Activated naive CD4-positive, alpha-beta T cell treated with anti-CD3 and anti-CD28 coated beads for 36 hours (primary cell): ENCODE results near the gene ARHGEF7. TPM values are rescaled to one million over a fixed set of nuclear protein-coding genes. Genes with fewer than 3 reads are reported as not detected.
A peak's percentile ranks its signal among the peaks of the same experiment; 100 is the strongest.
"Not testable (repeated sequence)": the region's sequence is repeated elsewhere in the genome, so short reads cannot be mapped to it uniquely, and the experiment has no call there.

Experiments used
- CTCF ChIA-PET: fragments of 350-600 bp; sonication (Branson Sonifier 250); formaldehyde crosslinking; loops from one replicate; lab custom pipeline; 2021; ENCODE audit warnings: antibody characterized with exemption; lab: Charles Lee
- DNase-seq: peaks from one replicate; pipeline ENCODE4 v3.0.0-alpha.2; 2020
- H3K27ac Mint-ChIP-seq: one replicate; pipeline ENCODE4 v1.8.0; 2021; ENCODE audit warnings: mild to moderate bottlenecking, mixed read lengths
- H3K27me3 Mint-ChIP-seq: one replicate; pipeline ENCODE4 v1.8.0; 2021; ENCODE audit warnings: low read depth, mixed read lengths
- H3K36me3 Mint-ChIP-seq: one replicate; pipeline ENCODE4 v1.8.0; 2021; ENCODE audit warnings: low read depth, mixed read lengths
- H3K4me1 Mint-ChIP-seq: one replicate; pipeline ENCODE4 v1.8.0; 2021; ENCODE audit warnings: low read depth, mixed read lengths
- H3K4me3 Mint-ChIP-seq: one replicate; pipeline ENCODE4 v1.8.0; 2021; ENCODE audit warnings: mild to moderate bottlenecking, moderate library complexity, mixed read lengths
- H3K9me3 Mint-ChIP-seq: one replicate; pipeline ENCODE4 v1.8.0; 2021; ENCODE audit warnings: mixed read lengths
- intact Hi-C: fragments of 100-400 bp; cut with micrococcal nuclease; formaldehyde crosslinking; loops from one replicate; pipeline ENCODE4 v1.15.1; 2023
- total RNA-seq, 2 experiments: library from RNA; stranded (reverse); gene quantifications; one replicate each; pipeline ENCODE4 v1.2.3, GENCODE V29; 2021

Gene ARHGEF7
- 10 to 100 TPM; 48.4 to 56.6 TPM for total RNA-seq

GRCh38 chr13:111115061-111115964 lies at the start of gene ARHGEF7:
Gene ARHGEF7 (plus strand): TSS chr13:111115310. CDS start chr13:111115527, 217 bp downstream.
- intact Hi-C loops = loop anchor here (2.0 kb wide), 1 partner anchor 37 kb away; no protein-coding TSS in a partner anchor
- H3K9me3 Mint-ChIP-seq = no peaks in the 10 kb centered on the region

GRCh38 chr13:111065698-111066097 lies 49.4 kb upstream of the ARHGEF7 start:
- Mint-ChIP-seq H3K9me3 (peaks cover 2% of the 10 kb centered on the region), H3K4me3 (no peak overlapping the region), H3K36me3 (no peaks in the 10 kb centered on the region), H3K27me3 (peaks cover 40% of the 10 kb centered on the region), H3K4me1 (peaks cover 4% of the 10 kb centered on the region), H3K27ac (no peak overlapping the region)
- no peak for DNase-seq
- intact Hi-C loops = loop anchor here (10.0 kb wide), 1 partner anchor 319 kb away; no protein-coding TSS in a partner anchor
- CTCF ChIA-PET = interaction anchor here (0.6 kb wide), 1 partner anchor 30 kb away, joined by 3 read pairs; no protein-coding TSS in a partner anchor

More at GRCh38 chr13:111115061-111115964, at the start of gene ARHGEF7:
- Mint-ChIP-seq H3K36me3 (no peaks in the 10 kb centered on the region), H3K27me3 (peaks cover 65% of the 10 kb centered on the region), H3K4me3 (peak within 1 kb of the TSS; percentile 78), H3K4me1 (peaks cover 11% of the 10 kb centered on the region), H3K27ac (no peak within 1 kb of the TSS)
- CTCF ChIA-PET = no interaction called here
- DNase-seq = peak; percentile 10

GRCh38 chr13:111066544-111066943 lies 48.6 kb upstream of the ARHGEF7 start:
- Mint-ChIP-seq H3K4me1 (peaks cover 4% of the 10 kb centered on the region), H3K4me3 (peak overlapping the region; percentile 44), H3K27ac (no peak overlapping the region), H3K27me3 (peaks cover 43% of the 10 kb centered on the region), H3K9me3 (peaks cover 9% of the 10 kb centered on the region), H3K36me3 (no peaks in the 10 kb centered on the region)
- CTCF ChIA-PET = interaction anchor here (0.6 to 3.8 kb wide), 9 partner anchors 9 to 219 kb away, joined by 3 to 51 read pairs (median 8); no protein-coding TSS in a partner anchor
- intact Hi-C loops = loop anchor here (10.0 kb wide), 1 partner anchor 318 kb away; no protein-coding TSS in a partner anchor
- DNase-seq = no peak

GRCh38 chr13:111068009-111068350 lies 47.1 kb upstream of the ARHGEF7 start:
- H3K27me3 Mint-ChIP-seq = peaks cover 47% of the 10 kb centered on the region
- intact Hi-C loops = loop anchor here (10.0 kb wide), 1 partner anchor 317 kb away; no protein-coding TSS in a partner anchor
- DNase-seq = no peak
- H3K9me3 Mint-ChIP-seq = peaks cover 16% of the 10 kb centered on the region
- CTCF ChIA-PET = interaction anchor here (0.5 to 3.8 kb wide), 35 partner anchors 9 to 1101 kb away, joined by 3 to 51 read pairs (median 5); no protein-coding TSS in a partner anchor
- no peak overlapping the region for H3K27ac Mint-ChIP-seq
- no peak overlapping the region for H3K4me3 Mint-ChIP-seq
- H3K36me3 Mint-ChIP-seq = no peaks in the 10 kb centered on the region
- peaks cover 4% of the 10 kb centered on the region for H3K4me1 Mint-ChIP-seq

- CTCF ChIA-PET = interaction anchor here (0.6 kb wide), 1 partner anchor 358 kb away, joined by 4 read pairs; no protein-coding TSS in a partner anchor
- DNase-seq, H3K36me3 Mint-ChIP-seq, H3K27ac Mint-ChIP-seq, H3K4me1 Mint-ChIP-seq, H3K4me3 Mint-ChIP-seq: not testable (repeated sequence)
- intact Hi-C loops = loop anchor here (10.0 kb wide), 1 partner anchor 264 kb away; no protein-coding TSS in a partner anchor
- Mint-ChIP-seq H3K27me3 (peaks cover 30% of the 10 kb centered on the region), H3K9me3 (peaks cover 39% of the 10 kb centered on the region)
Measured at GRCh38 chr13:111071120-111071519, 44.0 kb upstream of the ARHGEF7 start.

- H3K4me1 Mint-ChIP-seq, H3K36me3 Mint-ChIP-seq, H3K4me3 Mint-ChIP-seq, DNase-seq, H3K27ac Mint-ChIP-seq: not testable (repeated sequence)
- Mint-ChIP-seq H3K27me3 (peaks cover 27% of the 10 kb centered on the region), H3K9me3 (peaks cover 39% of the 10 kb centered on the region)
- intact Hi-C loops = loop anchor here (10.0 kb wide), 1 partner anchor 263 kb away; no protein-coding TSS in a partner anchor
- CTCF ChIA-PET = interaction anchor here (0.6 kb wide), 1 partner anchor 357 kb away, joined by 4 read pairs; no protein-coding TSS in a partner anchor
Measured at GRCh38 chr13:111071526-111071925, 43.6 kb upstream of the ARHGEF7 start.

- peaks cover 4% of the 10 kb centered on the region for H3K36me3 Mint-ChIP-seq
- no peak overlapping the region for H3K27ac Mint-ChIP-seq
- H3K27me3 Mint-ChIP-seq = peaks cover 15% of the 10 kb centered on the region
- CTCF ChIA-PET = interaction anchor here (0.6 kb wide), 1 partner anchor 478 kb away, joined by 6 read pairs; no protein-coding TSS in a partner anchor
- no peak overlapping the region for H3K4me3 Mint-ChIP-seq
- no peak for DNase-seq
- H3K9me3 Mint-ChIP-seq = peaks cover 39% of the 10 kb centered on the region
- no peaks in the 10 kb centered on the region for H3K4me1 Mint-ChIP-seq
- intact Hi-C loops = loop anchor here (10.0 kb wide), 1 partner anchor 260 kb away; no protein-coding TSS in a partner anchor
Measured at GRCh38 chr13:111074826-111075225, 40.3 kb upstream of the ARHGEF7 start.

- Mint-ChIP-seq H3K4me3 (no peak overlapping the region), H3K9me3 (peaks cover 30% of the 10 kb centered on the region), H3K27me3 (peaks cover 13% of the 10 kb centered on the region), H3K36me3 (peaks cover 4% of the 10 kb centered on the region), H3K4me1 (no peaks in the 10 kb centered on the region), H3K27ac (no peak overlapping the region)
- CTCF ChIA-PET = interaction anchor here (1.8 kb wide), 1 partner anchor 9 kb away, joined by 6 read pairs; no protein-coding TSS in a partner anchor
- DNase-seq = no peak
- intact Hi-C loops = loop anchor here (10.0 kb wide), 1 partner anchor 258 kb away; no protein-coding TSS in a partner anchor
Measured at GRCh38 chr13:111076155-111077013, 38.7 kb upstream of the ARHGEF7 start.

GRCh38 chr13:111079375-111079774 lies 35.7 kb upstream of the ARHGEF7 start:
- DNase-seq = no peak
- H3K27me3 Mint-ChIP-seq = peaks cover 4% of the 10 kb centered on the region
- CTCF ChIA-PET = interaction anchor here (1.2 kb wide), 2 partner anchors 11 to 12 kb away, joined by 3 to 4 read pairs; no protein-coding TSS in a partner anchor
- H3K4me3 Mint-ChIP-seq = no peak overlapping the region
- H3K36me3 Mint-ChIP-seq = peaks cover 2% of the 10 kb centered on the region
- H3K4me1 Mint-ChIP-seq = no peaks in the 10 kb centered on the region
- H3K9me3 Mint-ChIP-seq = peaks cover 15% of the 10 kb centered on the region
- intact Hi-C loops = loop anchor here (10.0 kb wide), 1 partner anchor 255 kb away; no protein-coding TSS in a partner anchor
- H3K27ac Mint-ChIP-seq = no peak overlapping the region

GRCh38 chr13:111080642-111081041 lies 34.5 kb upstream of the ARHGEF7 start:
- no peak overlapping the region for H3K27ac Mint-ChIP-seq
- DNase-seq = no peak
- intact Hi-C loops = no loop called here
- no peaks in the 10 kb centered on the region for H3K4me1 Mint-ChIP-seq
- no peaks in the 10 kb centered on the region for H3K36me3 Mint-ChIP-seq
- peaks cover 4% of the 10 kb centered on the region for H3K27me3 Mint-ChIP-seq
- no peak overlapping the region for H3K4me3 Mint-ChIP-seq
- CTCF ChIA-PET = no interaction called here
- peaks cover 4% of the 10 kb centered on the region for H3K9me3 Mint-ChIP-seq

GRCh38 chr13:111082240-111082639 lies 32.9 kb upstream of the ARHGEF7 start:
- no peak overlapping the region for H3K27ac Mint-ChIP-seq

More at GRCh38 chr13:111082240-111082639, 32.9 kb upstream of the ARHGEF7 start:
- Mint-ChIP-seq H3K9me3 (no peaks in the 10 kb centered on the region), H3K36me3 (no peaks in the 10 kb centered on the region), H3K27me3 (peaks cover 4% of the 10 kb centered on the region), H3K4me3 (no peak overlapping the region), H3K4me1 (no peaks in the 10 kb centered on the region)
- CTCF ChIA-PET = no interaction called here
- DNase-seq = no peak
- intact Hi-C loops = no loop called here
